GM12878 (cell line): Measurements from ENCODE around the gene CD300A. TPM values are rescaled to one million over a fixed set of nuclear protein-coding genes. Genes with fewer than 3 reads are reported as not detected.
A peak's percentile ranks its signal among the peaks of the same experiment; 100 is the strongest.

ENCODE experiments used
- BHLHE40 ChIP-seq, 2 experiments: fragments of 450-650 bp in 1 of 2; IDR thresholded peaks; 2 replicates each; pipeline ENCODE4 v1.6.1; 2011 to 2017; ENCODE audit warnings: low read depth in 2 of 2, borderline replicate concordance in 1 of 2, improper control_type of control experiment in 1 of 2, low read length in 1 of 2, mild to moderate bottlenecking in 1 of 2
- CEBPB ChIP-seq, 2 experiments: fragments of 150-350 bp in 1 of 2; IDR thresholded peaks; 2 replicates each; pipeline ENCODE4 v1.6.1; 2012 to 2014; ENCODE audit warnings: low read depth in 2 of 2, low read length in 2 of 2, borderline replicate concordance in 1 of 2, inconsistent platforms in 1 of 2
- CTCF ChIP-seq, 3 experiments: IDR thresholded peaks in 2 of 3; conservative IDR thresholded peaks in 1 of 3; 2 replicates each; pipeline ENCODE4 v1.5.1; 2011; ENCODE audit warnings: low read depth in 3 of 3, low read length in 3 of 3, mild to moderate bottlenecking in 3 of 3, control low read depth in 2 of 3, moderate library complexity in 2 of 3, inconsistent platforms in 1 of 3, mixed read lengths in 1 of 3; ENCODE audit not compliant: control insufficient read depth in 2 of 3, insufficient read depth in 1 of 3; ENCODE audit errors: extremely low read depth in 1 of 3
- DPF2 ChIP-seq: fragments of 450-650 bp; IDR thresholded peaks from 2 replicates; pipeline ENCODE4 v1.6.1; 2017; ENCODE audit warnings: mild to moderate bottlenecking
- FOXK2 ChIP-seq: fragments of 450-650 bp; IDR thresholded peaks from 2 replicates; pipeline ENCODE4 v1.6.1; 2017; ENCODE audit warnings: mild to moderate bottlenecking, moderate library complexity
- HCFC1 ChIP-seq: fragments of 150-350 bp; IDR thresholded peaks from 2 replicates; pipeline ENCODE4 v1.6.1; 2014; ENCODE audit warnings: low read length
- IKZF1 ChIP-seq: fragments of 450-650 bp; conservative IDR thresholded peaks from 2 replicates; pipeline ENCODE4 v1.6.1; 2017; ENCODE audit warnings: antibody characterized with exemption, mild to moderate bottlenecking
- IRF3 ChIP-seq: fragments of 450-650 bp; IDR thresholded peaks from 2 replicates; pipeline ENCODE4 v1.6.1; 2014; ENCODE audit warnings: mild to moderate bottlenecking
- IRF4 ChIP-seq: IDR thresholded peaks from 2 replicates; pipeline ENCODE4 v1.6.1; 2011; ENCODE audit warnings: low read depth, low read length
- JUND ChIP-seq: IDR thresholded peaks from 2 replicates; pipeline ENCODE4 v1.6.1; 2012; ENCODE audit warnings: low read depth, mild to moderate bottlenecking, low read length, improper control_type of control experiment, moderate library complexity
- MTA2 ChIP-seq: fragments of 450-650 bp; IDR thresholded peaks from 2 replicates; pipeline ENCODE4 v1.6.1; 2016; ENCODE audit warnings: low read depth, mild to moderate bottlenecking, moderate library complexity
- MTA3 ChIP-seq: IDR thresholded peaks from 2 replicates; pipeline ENCODE4 v1.6.1; 2012; ENCODE audit warnings: low read length, inconsistent platforms, borderline replicate concordance
- NBN ChIP-seq: fragments of 450-650 bp; IDR thresholded peaks from 2 replicates; pipeline ENCODE4 v1.6.1; 2016
- NFYA ChIP-seq: IDR thresholded peaks from 2 replicates; pipeline ENCODE4 v1.6.1; 2011; ENCODE audit warnings: low read depth, mild to moderate bottlenecking, low read length, improper control_type of control experiment, borderline replicate concordance
- PAX8 ChIP-seq: fragments of 450-650 bp; IDR thresholded peaks from 2 replicates; pipeline ENCODE4 v1.6.1; 2017; ENCODE audit warnings: mild to moderate bottlenecking, moderate library complexity
- POU2F2 ChIP-seq: IDR thresholded peaks from 3 replicates; pipeline ENCODE4 v1.6.1; 2011; ENCODE audit warnings: low read depth, mild to moderate bottlenecking, low read length, borderline replicate concordance
- RELA ChIP-seq: fragments of 450-650 bp; IDR thresholded peaks from 2 replicates; pipeline ENCODE4 v1.8.0; 2014; ENCODE audit warnings: borderline replicate concordance; ENCODE audit not compliant: partially characterized antibody
- RELB ChIP-seq: fragments of 450-650 bp; IDR thresholded peaks from 2 replicates; pipeline ENCODE4 v1.6.1; 2017; ENCODE audit warnings: low read depth, mild to moderate bottlenecking, moderate library complexity
- SMC3 ChIP-seq: IDR thresholded peaks from 2 replicates; pipeline ENCODE4 v1.6.1; 2011; ENCODE audit warnings: low read length, improper control_type of control experiment, borderline replicate concordance
- SUZ12 ChIP-seq: fragments of 200-600 bp; sonication (generic); IDR thresholded peaks from one replicate; pipeline ENCODE4 v1.6.1; 2018; ENCODE audit warnings: antibody characterized with exemption, mild to moderate bottlenecking; ENCODE audit not compliant: unreplicated experiment
- YY1 ChIP-seq: IDR thresholded peaks from 2 replicates; pipeline ENCODE4 v1.6.1; 2011; ENCODE audit warnings: low read depth, mild to moderate bottlenecking, low read length
- ZNF24 ChIP-seq: fragments of 450-650 bp; IDR thresholded peaks from 2 replicates; pipeline ENCODE4 v1.6.1; 2017; ENCODE audit warnings: antibody characterized with exemption, mild to moderate bottlenecking
- ZNF592 ChIP-seq: fragments of 450-650 bp; IDR thresholded peaks from 2 replicates; pipeline ENCODE4 v1.6.1; 2017; ENCODE audit warnings: mild to moderate bottlenecking, moderate library complexity
- polyA plus RNA-seq, 11 experiments: library from polyadenylated mRNA; depleted of rRNA in 4 of 11; unstranded in 6 of 11; stranded (reverse) in 5 of 11; fragments of >200 nt; fragmentation: Nextera tagmentation in 4 of 11; fragmentation: Illumina TruSeq in 1 of 11; extraction: Ambion mirVana in 4 of 11; extraction: Trizol in 1 of 11; gene quantifications; 1 replicate in 1 of 11; 2 replicates in 10 of 11; pipeline versions ENCODE4 v1.2.1 to v1.2.3, GENCODE V29; 2011 to 2016; ENCODE audit warnings: inconsistent platforms in 2 of 11, missing spikeins in 2 of 11, low read depth in 1 of 11
- total RNA-seq, 4 experiments: library from RNA; depleted of rRNA in 3 of 4; stranded (reverse); fragments of >200 nt in 3 of 4; fragmentation: Illumina TruSeq in 1 of 4; extraction: Trizol in 1 of 4; gene quantifications; 2 replicates each; pipeline versions ENCODE4 v1.2.1 to v1.2.3, GENCODE V29; 2013 to 2021

CD300A gene
- total and polyA plus RNA-seq, 10 of the 15 experiments (the other 5 are each of a cell fraction or from before 2014, with no cell fraction given) = 10.6 to 128 (median 36.1) TPM

- no peak for TF ChIP-seq MTA2
- no peak for TF ChIP-seq CEBPB (IDR thresholded peaks at IDR 0.05; ENCODE audit: borderline replicate concordance in 1 of 2, low read depth in 2 of 2, low read length in 2 of 2)
- TF ChIP-seq BHLHE40 (IDR thresholded peaks at IDR 0.05; ENCODE audit: borderline replicate concordance in 1 of 2, low read depth in 2 of 2, low read length in 1 of 2) = no peak
- TF ChIP-seq IRF3 = no peak
- TF ChIP-seq IKZF1 = 0 out of 2 replicates have a peak, but pooled peaks have one; percentile 30
- TF ChIP-seq SUZ12 = no peak
- 0 out of 2 replicates have a peak, but pooled peaks have one; percentile 23 for TF ChIP-seq RELB
- TF ChIP-seq CTCF (IDR thresholded peaks at IDR 0.05 in 2 of 3, conservative IDR thresholded peaks at IDR 0.05 in 1 of 3; ENCODE audit: control insufficient read depth in 2 of 3, extremely low read depth in 1 of 3, insufficient read depth in 1 of 3, low read depth in 3 of 3, low read length in 3 of 3) = peak; percentile 87 to 96 (median 94)
- TF ChIP-seq PAX8 = no peak
- 0 out of 2 replicates have a peak, but pooled peaks have one; percentile 41 for TF ChIP-seq NBN
- no peak for TF ChIP-seq JUND
- no peak for TF ChIP-seq HCFC1
- 0 out of 2 replicates have a peak, but pooled peaks have one; percentile 44 for TF ChIP-seq ZNF24
- TF ChIP-seq NFYA = no peak
- peak; percentile 59; the same call in 1 of the 2 replicates for TF ChIP-seq ZNF592
- no peak for TF ChIP-seq IRF4
- TF ChIP-seq SMC3 = peak; percentile 99
- TF ChIP-seq YY1 = peak; percentile 98
- no peak for TF ChIP-seq DPF2
- TF ChIP-seq POU2F2 = peak; percentile 50; the same call in 1 of the 3 replicates
- TF ChIP-seq RELA = no peak
- TF ChIP-seq FOXK2 = no peak
- no peak for TF ChIP-seq MTA3
Observed at GRCh38 chr17:74457146-74457819, 9.2 kb upstream of the CD300A start (continued).
